Epithelial cell of proximal tubule (primary cell): ENCODE results near the gene HELZ. TPM values are rescaled to one million over a fixed set of nuclear protein-coding genes. Genes with fewer than 3 reads are reported as not detected.
"Not testable (repeated sequence)": the region's sequence is repeated elsewhere in the genome, so short reads cannot be mapped to it uniquely, and the experiment has no call there.

Source experiments
- DNase-seq: peaks from one replicate; pipeline ENCODE4 v3.0.0-alpha.2; 2011; ENCODE audit warnings: low read depth
- H3K4me3 ChIP-seq: 2 replicates; pipeline ENCODE4 v1.5.1; 2011; ENCODE audit warnings: low read depth, mild to moderate bottlenecking, low read length
- total RNA-seq: library from RNA; depleted of rRNA; stranded (reverse); fragments of >200 nt; gene quantifications from 2 replicates; pipeline ENCODE4 v1.2.3, GENCODE V29; 2015
- TF ChIP-seq, protein P1 (sequence below): conservative IDR thresholded peaks from 2 replicates; pipeline ENCODE4 v1.5.1; 2012; ENCODE audit warnings: low read depth, mild to moderate bottlenecking, low read length

The HELZ gene
- total RNA-seq, 1 donor from 2014 or later, result 31.1 TPM

DNA sequence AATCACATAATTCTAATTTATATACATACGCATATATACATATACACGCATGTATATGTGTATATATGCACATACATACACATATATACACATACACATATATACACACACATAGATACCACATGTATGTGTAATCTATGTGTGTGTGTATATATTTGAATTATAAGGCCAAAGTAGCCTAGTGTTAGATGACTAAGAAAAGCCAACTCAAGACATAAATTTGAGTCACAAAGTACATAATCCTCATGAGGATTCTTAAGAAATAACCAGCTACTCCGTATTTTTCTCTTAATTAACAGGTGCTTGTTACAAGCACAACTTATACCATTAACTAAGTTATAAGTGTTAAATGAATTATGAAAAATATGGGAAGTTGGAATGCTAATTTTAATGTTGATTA lies 115.7 kb downstream of the HELZ start:
- no peak overlapping the region for H3K4me3 ChIP-seq
- no peak for DNase-seq
- TF ChIP-seq, protein P1, sequence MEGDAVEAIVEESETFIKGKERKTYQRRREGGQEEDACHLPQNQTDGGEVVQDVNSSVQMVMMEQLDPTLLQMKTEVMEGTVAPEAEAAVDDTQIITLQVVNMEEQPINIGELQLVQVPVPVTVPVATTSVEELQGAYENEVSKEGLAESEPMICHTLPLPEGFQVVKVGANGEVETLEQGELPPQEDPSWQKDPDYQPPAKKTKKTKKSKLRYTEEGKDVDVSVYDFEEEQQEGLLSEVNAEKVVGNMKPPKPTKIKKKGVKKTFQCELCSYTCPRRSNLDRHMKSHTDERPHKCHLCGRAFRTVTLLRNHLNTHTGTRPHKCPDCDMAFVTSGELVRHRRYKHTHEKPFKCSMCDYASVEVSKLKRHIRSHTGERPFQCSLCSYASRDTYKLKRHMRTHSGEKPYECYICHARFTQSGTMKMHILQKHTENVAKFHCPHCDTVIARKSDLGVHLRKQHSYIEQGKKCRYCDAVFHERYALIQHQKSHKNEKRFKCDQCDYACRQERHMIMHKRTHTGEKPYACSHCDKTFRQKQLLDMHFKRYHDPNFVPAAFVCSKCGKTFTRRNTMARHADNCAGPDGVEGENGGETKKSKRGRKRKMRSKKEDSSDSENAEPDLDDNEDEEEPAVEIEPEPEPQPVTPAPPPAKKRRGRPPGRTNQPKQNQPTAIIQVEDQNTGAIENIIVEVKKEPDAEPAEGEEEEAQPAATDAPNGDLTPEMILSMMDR, result no peak

DNA sequence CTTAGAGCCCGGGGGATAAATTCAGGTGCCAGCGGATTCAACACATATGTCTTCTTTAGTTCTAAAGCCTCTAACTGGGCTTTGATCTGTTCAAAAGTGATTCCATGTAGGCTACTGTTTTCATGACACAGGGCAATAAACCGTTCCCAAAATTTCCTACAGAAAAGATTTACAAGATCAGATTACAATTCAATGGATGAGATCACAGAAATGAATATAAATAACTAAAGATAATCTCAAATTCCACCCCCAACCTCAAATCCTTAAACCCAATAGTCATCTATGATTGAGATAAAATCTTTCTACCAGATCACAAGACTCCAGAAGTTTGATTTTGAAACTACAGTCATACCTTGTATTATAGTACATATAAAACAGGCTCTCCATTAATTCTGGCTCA lies 116.3 kb downstream of the HELZ start:
- no peak for DNase-seq
- TF ChIP-seq, protein P1, result no peak

DNA sequence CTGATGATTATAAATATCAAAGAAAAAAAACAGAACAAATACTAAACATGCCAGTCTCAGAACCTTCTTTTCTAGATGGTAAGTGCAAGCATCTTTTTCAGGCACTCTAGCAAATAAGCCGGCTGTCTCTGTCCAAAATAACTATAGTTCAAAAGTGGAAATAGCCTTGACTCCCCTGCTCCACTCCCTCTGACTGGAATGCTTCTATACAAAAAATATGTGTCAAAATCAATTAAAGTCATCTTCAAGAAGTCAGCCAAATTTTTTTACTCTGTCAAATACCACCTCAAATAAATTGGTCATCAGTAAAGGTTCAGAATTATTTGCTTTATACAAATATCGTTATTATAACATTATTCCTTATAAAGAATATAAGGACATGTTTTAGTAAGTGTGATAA lies 117.1 kb downstream of the HELZ start:
- no peak overlapping the region for H3K4me3 ChIP-seq
- no peak for DNase-seq
- TF ChIP-seq, protein P1, result no peak

More for the DNA sequence above, 116.3 kb downstream of the HELZ start:
- no peak overlapping the region for H3K4me3 ChIP-seq

DNA sequence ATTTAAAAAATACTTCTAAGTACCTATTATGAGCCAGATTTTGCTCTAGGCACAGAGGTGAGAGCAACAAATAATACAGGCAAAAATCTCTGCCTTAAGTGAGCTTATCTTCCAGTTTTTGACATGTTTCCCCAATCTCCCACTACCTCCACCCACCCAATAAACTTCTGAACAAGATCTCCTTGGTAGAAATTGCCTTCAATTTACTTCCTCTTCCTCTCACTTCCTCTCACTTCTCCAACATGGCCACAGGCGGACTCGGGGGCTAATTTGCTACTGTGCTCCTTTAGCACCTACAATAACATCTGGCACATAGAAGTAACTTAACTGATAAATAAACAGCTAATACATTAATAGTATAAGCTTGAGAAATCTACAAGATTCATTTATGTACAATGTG lies 118.0 kb downstream of the HELZ start:
- TF ChIP-seq, protein P1, result no peak
- no peak overlapping the region for H3K4me3 ChIP-seq
- no peak for DNase-seq

DNA sequence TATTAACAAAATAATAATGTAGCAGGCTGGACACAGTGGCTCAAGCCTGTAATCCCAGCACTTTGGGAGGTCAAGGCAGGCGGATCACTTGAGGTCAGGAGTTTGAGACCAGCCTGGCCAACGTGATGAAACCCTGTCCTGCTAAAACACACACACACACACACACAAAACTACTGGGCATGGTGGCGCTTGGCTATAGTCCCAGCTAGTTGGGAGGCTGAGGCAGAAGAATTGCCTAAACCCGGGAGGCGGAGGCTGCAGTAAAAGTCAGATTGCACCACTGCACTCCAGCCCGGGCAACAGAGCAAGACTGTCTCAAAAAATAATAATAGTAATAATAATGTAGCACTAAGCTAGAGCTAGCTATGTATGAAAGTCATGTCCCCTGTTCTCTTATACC lies 118.5 kb downstream of the HELZ start:
- not testable (repeated sequence) for H3K4me3 ChIP-seq, DNase-seq

DNA sequence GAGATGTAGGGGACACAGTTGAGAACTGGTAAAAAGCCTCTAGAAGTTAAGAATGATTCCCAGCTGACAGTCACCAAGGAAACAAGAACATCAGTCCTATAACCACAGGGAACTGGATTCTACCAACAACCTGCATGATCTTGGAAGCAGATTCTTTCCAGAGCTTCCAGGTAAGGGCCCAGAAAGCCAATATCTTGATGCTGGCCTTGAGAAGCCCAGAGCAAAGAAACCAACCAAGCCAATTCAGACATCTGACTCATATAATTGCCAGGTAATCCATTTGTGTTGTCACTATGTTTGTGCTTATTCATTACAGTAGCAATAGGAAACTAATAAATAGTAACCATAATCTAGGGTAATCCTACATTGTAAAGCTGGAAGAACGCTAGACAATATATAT lies 119.1 kb downstream of the HELZ start:
- no peak overlapping the region for H3K4me3 ChIP-seq
- TF ChIP-seq, protein P1, result no peak
- no peak for DNase-seq

DNA sequence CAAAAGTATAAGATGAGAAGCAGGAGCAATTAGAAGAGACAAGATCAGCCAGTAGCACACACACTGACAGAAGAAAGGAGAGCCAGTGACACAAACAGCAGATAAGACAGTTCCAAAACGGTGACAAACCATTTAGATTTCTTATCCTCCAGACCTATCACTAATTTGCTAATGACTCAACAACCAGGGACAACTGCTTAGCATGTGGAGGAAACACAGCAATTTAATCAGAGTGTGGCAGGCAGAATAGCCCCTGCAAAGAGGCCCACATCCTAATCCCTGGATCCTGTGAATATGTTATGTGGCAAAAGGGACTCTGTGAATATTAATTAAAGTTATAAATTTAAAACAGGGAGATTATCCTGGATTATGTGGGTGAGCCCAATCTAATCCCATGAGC lies 119.6 kb downstream of the HELZ start:
- TF ChIP-seq, protein P1, result no peak
- DNase-seq, result no peak

More for the DNA sequence above, 119.6 kb downstream of the HELZ start:
- no peak overlapping the region for H3K4me3 ChIP-seq
